ENCODE data around the gene GPC5. TPM values are rescaled to one million over a fixed set of nuclear protein-coding genes. Genes with fewer than 3 reads are reported as not detected.
A peak's percentile ranks its signal among the peaks of the same experiment; 100 is the strongest.

Gene GPC5
- total and polyA plus RNA-seq, 9 of the 15 experiments (the other 6 are each of a cell fraction or from before 2014, with no cell fraction given) = 0.18 to 0.27 TPM; not detected in 7

DNA sequence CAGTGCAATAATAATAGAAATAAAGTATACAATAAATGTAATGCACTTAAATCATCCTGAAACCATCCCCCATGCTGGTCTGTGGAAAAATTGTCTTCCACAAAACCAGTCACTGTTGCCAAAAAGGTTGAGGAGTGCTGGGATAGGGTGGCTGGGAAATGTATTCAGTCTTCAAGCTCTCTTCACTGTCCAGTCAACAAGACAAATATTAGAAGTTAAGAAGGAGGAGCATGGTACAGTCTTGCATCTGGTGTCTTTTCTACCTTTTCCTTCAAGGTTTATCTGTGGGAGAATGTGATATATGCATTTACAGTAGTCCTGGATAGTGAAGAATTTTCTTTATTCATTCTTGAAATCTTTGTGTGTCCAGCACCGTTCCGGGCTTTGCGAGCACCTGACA lies 203.4 kb downstream of the GPC5 start:
- no peaks in the 10 kb centered on the region for H3K9me1 ChIP-seq (ENCODE audit: control insufficient read depth, insufficient read depth, low read length)
- H3K4me1 ChIP-seq (replicated peaks in 1 of 2; ENCODE audit: control insufficient read depth in 2 of 2, insufficient read depth in 2 of 2, low read length in 2 of 2) = no peaks in the 10 kb centered on the region
- ChIA-PET POLR2A (no interaction called here), CTCF (ENCODE audit: low intra/inter-chr PET ratio) (no interaction called here)
- H4K20me1 ChIP-seq (replicated peaks; ENCODE audit: control insufficient read depth, insufficient read depth, low read length) = no peaks in the 10 kb centered on the region
- TF ChIP-seq ZNF239 (CRISPR knock-in tag; IDR thresholded peaks at IDR 0.05) (no peak), PTBP1 (IDR thresholded peaks at IDR 0.05; ENCODE audit: low read depth, low read length) (no peak), ZFX (CRISPR knock-in tag; IDR thresholded peaks at IDR 0.05) (0 out of 2 replicates have a peak, but pooled peaks have one; percentile 9), MCM3 (IDR thresholded peaks at IDR 0.05) (peak; percentile 50; the same call in 1 of the 2 replicates), ZKSCAN1 (IDR thresholded peaks at IDR 0.05; ENCODE audit: low read depth, low read length) (no peak), TEAD1 (CRISPR knock-in tag; IDR thresholded peaks at IDR 0.05) (no peak), ZNF354B (CRISPR knock-in tag; IDR thresholded peaks at IDR 0.05) (no peak), ZSCAN29 (IDR thresholded peaks at IDR 0.05) (no peak), ERF (CRISPR knock-in tag; IDR thresholded peaks at IDR 0.05) (no peak), ZNF165 (CRISPR knock-in tag; IDR thresholded peaks at IDR 0.05; ENCODE audit: borderline replicate concordance) (no peak), SIN3A (IDR thresholded peaks at IDR 0.05; ENCODE audit: borderline replicate concordance in 2 of 2, control insufficient read depth in 1 of 2, low read depth in 2 of 2, low read length in 2 of 2) (no peak), POLR2A (conservative IDR thresholded peaks at IDR 0.05) (no peak), TSC22D4 (tag; IDR thresholded peaks at IDR 0.05) (no peak)
- TF ChIP-seq, protein P1, sequence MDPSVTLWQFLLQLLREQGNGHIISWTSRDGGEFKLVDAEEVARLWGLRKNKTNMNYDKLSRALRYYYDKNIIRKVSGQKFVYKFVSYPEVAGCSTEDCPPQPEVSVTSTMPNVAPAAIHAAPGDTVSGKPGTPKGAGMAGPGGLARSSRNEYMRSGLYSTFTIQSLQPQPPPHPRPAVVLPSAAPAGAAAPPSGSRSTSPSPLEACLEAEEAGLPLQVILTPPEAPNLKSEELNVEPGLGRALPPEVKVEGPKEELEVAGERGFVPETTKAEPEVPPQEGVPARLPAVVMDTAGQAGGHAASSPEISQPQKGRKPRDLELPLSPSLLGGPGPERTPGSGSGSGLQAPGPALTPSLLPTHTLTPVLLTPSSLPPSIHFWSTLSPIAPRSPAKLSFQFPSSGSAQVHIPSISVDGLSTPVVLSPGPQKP (CRISPR knock-in tag; IDR thresholded peaks at IDR 0.05) = no peak
- TF ChIP-seq, protein P2, sequence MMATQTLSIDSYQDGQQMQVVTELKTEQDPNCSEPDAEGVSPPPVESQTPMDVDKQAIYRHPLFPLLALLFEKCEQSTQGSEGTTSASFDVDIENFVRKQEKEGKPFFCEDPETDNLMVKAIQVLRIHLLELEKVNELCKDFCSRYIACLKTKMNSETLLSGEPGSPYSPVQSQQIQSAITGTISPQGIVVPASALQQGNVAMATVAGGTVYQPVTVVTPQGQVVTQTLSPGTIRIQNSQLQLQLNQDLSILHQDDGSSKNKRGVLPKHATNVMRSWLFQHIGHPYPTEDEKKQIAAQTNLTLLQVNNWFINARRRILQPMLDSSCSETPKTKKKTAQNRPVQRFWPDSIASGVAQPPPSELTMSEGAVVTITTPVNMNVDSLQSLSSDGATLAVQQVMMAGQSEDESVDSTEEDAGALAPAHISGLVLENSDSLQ (IDR thresholded peaks at IDR 0.05) = no peak
- TF ChIP-seq, protein P3, sequence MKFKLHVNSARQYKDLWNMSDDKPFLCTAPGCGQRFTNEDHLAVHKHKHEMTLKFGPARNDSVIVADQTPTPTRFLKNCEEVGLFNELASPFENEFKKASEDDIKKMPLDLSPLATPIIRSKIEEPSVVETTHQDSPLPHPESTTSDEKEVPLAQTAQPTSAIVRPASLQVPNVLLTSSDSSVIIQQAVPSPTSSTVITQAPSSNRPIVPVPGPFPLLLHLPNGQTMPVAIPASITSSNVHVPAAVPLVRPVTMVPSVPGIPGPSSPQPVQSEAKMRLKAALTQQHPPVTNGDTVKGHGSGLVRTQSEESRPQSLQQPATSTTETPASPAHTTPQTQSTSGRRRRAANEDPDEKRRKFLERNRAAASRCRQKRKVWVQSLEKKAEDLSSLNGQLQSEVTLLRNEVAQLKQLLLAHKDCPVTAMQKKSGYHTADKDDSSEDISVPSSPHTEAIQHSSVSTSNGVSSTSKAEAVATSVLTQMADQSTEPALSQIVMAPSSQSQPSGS (CRISPR knock-in tag; IDR thresholded peaks at IDR 0.05) = no peak
- TF ChIP-seq, protein P4, sequence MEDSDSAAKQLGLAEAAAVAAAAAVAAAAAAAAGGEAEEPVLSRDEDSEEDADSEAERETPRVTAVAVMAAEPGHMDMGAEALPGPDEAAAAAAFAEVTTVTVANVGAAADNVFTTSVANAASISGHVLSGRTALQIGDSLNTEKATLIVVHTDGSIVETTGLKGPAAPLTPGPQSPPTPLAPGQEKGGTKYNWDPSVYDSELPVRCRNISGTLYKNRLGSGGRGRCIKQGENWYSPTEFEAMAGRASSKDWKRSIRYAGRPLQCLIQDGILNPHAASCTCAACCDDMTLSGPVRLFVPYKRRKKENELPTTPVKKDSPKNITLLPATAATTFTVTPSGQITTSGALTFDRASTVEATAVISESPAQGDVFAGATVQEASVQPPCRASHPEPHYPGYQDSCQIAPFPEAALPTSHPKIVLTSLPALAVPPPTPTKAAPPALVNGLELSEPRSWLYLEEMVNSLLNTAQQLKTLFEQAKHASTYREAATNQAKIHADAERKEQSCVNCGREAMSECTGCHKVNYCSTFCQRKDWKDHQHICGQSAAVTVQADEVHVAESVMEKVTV (CRISPR knock-in tag; IDR thresholded peaks at IDR 0.05) = no peak
- TF ChIP-seq, protein P5, sequence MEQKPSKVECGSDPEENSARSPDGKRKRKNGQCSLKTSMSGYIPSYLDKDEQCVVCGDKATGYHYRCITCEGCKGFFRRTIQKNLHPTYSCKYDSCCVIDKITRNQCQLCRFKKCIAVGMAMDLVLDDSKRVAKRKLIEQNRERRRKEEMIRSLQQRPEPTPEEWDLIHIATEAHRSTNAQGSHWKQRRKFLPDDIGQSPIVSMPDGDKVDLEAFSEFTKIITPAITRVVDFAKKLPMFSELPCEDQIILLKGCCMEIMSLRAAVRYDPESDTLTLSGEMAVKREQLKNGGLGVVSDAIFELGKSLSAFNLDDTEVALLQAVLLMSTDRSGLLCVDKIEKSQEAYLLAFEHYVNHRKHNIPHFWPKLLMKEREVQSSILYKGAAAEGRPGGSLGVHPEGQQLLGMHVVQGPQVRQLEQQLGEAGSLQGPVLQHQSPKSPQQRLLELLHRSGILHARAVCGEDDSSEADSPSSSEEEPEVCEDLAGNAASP (IDR thresholded peaks at IDR 0.05) = no peak
- no peak overlapping the region for H3K4me3 ChIP-seq
- no peak overlapping the region for H3K4me2 ChIP-seq (ENCODE audit: insufficient read depth, low read length)
- intact Hi-C loops (cut with micrococcal nuclease) = no loop called here
- no peaks in the 10 kb centered on the region for H3K27me3 ChIP-seq (ENCODE audit: control insufficient read depth in 2 of 2, insufficient read depth in 2 of 2, low read length in 2 of 2)
- H3K36me3 ChIP-seq (ENCODE audit: control insufficient read depth, insufficient read depth, low read length) = no peaks in the 10 kb centered on the region
- BruUV-seq (replicated peaks) = no TSS peak
- no peaks in the 10 kb centered on the region for H3K79me2 ChIP-seq (ENCODE audit: control insufficient read depth, insufficient read depth, low read length)
- in situ Hi-C loops (cut with MboI) = no loop called here
- peak; percentile 73 for ATAC-seq
- FAIRE-seq = no peak
- H3K27ac ChIP-seq (ENCODE audit: extremely low read depth, low read depth, low read length) = no peak overlapping the region
- WGBS (ENCODE audit: insufficient coverage, low coverage, missing lambda C conversion rate) = under 1% methylated on average over 3 of the region's 3 CpGs
- H2AFZ ChIP-seq (ENCODE audit: low read depth, low read length) = no peak overlapping the region
- DNase-seq (ENCODE audit: extremely low read depth in 1 of 4, low spot score in 3 of 4) = no peak
- H3K9ac ChIP-seq (ENCODE audit: insufficient read depth in 1 of 2, low read depth in 2 of 2, low read length in 2 of 2) = no peak overlapping the region
- H3K9me3 ChIP-seq (replicated peaks; ENCODE audit: control insufficient read depth, insufficient read depth, low read depth, low read length) = no peaks in the 10 kb centered on the region
